Fibroblast of skin of scalp (primary cell): ENCODE measurements around the gene RNF182.
"Not testable (repeated sequence)": the region's sequence is repeated elsewhere in the genome, so short reads cannot be mapped to it uniquely, and the experiment has no call there.

Experiments used
- DNase-seq: peaks from one replicate; pipeline ENCODE4 v3.0.0-alpha.2; 2013

Gene RNF182

DNA sequence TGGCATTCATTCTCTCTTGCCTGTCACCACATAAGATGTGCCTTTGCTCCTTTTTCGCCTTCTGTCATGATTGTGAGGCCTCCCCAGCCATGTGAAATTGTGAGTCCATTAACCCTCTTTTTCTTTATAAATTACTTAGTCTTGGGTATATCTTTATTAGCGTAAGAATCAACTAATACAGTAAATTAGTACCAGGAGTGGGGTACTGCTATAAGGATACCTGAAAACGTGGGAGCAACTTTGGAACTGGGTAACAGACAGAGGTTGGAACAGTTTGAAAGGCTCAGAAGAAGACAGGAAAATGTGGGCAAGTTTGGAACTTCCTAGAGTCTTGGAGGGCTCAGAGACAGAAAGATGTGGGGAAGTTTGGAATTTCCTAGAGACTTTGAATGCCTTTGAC is 46.6 kb downstream of the RNF182 start:
- no peak for DNase-seq

DNA sequence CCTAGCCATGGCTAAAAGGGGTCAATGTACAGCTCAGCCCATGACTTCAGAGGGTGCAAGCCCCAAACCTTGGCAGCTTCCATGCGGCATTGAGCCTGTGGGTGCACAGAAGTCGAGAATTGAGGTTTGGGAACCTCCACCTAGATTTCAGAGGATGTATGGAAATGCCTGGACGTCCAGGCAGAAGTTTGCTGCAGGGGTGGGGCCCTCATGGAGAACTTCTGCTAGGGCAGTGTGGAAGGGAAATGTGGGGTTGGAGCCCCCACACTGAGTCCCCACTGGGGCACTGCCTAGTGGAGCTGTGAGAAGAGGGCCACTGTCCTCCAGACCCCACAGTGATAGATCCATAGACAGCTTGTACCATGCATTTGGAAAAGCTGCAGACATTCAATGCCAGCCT is 47.9 kb downstream of the RNF182 start:
- not testable (repeated sequence) for DNase-seq

GRCh38 chr6:13973422-13973821 is 48.7 kb downstream of the RNF182 start:
- DNase-seq = not testable (repeated sequence)

GRCh38 chr6:13978102-13978640 is 53.4 kb downstream of the RNF182 start:
- DNase-seq = no peak

GRCh38 chr6:13978787-13979186 is 54.0 kb downstream of the RNF182 start:
- no peak for DNase-seq

GRCh38 chr6:13979284-13980171 is 54.8 kb downstream of the RNF182 start:
- DNase-seq = no peak

- no peak for DNase-seq
Measured at GRCh38 chr6:13980534-13980933, 55.8 kb downstream of the RNF182 start.

GRCh38 chr6:13985663-13986325 is 61.0 kb downstream of the RNF182 start:
- no peak for DNase-seq

- DNase-seq = no peak
Measured at GRCh38 chr6:13986700-13987399, 62.1 kb downstream of the RNF182 start.

DNA sequence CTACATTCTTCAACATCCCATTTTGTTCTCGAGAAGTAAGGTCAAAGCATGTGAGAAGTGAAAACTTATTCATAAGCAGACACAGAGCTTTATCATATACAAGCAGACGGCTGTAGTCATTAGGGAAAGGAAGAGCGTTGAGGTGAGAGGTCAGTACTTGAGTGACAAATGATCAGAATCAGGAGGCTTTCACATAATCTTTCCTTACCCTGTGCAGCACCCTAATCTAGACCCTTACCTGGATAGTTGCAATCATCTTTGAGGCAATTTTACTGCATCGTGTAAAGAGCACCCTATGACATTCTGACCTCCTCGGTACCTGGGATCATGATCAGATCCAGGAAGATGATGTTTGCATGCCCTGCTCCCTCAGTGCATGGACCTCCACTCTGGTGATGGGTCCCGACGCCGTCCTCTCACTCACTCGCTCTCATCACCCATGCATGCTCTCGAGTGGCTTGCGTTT is 62.7 kb downstream of the RNF182 start:
- no peak for DNase-seq

- DNase-seq = no peak
Measured at GRCh38 chr6:13988049-13988738, 63.4 kb downstream of the RNF182 start.

DNA sequence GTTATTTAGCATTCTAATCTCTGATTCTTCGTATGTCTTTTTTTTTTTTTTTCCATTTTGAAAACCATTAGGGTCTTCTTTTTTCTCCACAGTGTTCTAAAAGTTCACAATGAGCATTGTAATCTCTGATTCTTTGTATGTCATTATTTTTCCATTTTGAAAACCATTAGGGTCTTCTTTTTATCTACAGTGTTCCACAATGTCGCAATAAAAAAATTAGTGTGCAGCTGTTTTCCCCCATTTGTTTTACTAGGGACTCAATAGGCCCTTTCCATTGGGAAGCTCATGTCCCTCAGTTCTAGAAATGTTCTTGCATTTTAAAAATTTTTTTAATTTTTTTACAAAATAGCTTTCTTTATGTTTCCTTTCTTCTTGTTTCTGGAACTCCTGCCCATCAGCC is 64.2 kb downstream of the RNF182 start:
- no peak for DNase-seq

DNA sequence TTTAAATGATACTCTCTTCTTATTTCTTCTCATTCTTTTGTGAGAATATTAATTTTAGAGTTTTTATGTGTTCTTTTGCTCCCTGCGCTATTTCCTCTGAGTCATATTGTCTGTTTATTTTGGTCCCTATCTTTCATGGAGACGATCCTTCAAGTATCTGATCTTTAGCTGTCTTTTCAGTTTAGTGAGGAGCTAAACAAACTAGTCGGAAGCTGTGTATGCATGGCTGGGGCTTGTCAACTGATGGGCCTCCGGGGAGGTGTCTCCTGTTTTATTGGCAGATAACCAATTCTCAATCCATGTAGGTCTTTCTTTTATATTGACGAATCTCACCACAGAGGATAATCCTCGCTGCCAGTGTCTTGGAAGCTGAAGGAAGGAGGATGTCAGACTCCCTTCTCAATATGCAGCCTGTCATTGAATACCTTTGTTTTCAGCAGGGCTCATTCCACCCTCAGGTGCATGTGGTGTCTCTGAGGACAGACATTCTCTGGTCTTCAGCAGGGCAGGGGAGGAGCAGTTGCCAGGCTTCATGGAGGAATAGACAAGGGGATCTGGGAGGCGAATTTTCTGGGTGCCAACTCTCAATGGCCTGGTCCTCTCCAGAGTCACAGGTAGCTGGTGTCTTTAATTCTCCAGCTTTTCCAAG is 64.9 kb downstream of the RNF182 start:
- no peak for DNase-seq

GRCh38 chr6:13990796-13991195 is 66.0 kb downstream of the RNF182 start:
- no peak for DNase-seq

GRCh38 chr6:13991393-13991792 is 66.6 kb downstream of the RNF182 start:
- no peak for DNase-seq

- DNase-seq = peak; percentile 71
Measured at GRCh38 chr6:13992417-13993055, 67.8 kb downstream of the RNF182 start.

DNA sequence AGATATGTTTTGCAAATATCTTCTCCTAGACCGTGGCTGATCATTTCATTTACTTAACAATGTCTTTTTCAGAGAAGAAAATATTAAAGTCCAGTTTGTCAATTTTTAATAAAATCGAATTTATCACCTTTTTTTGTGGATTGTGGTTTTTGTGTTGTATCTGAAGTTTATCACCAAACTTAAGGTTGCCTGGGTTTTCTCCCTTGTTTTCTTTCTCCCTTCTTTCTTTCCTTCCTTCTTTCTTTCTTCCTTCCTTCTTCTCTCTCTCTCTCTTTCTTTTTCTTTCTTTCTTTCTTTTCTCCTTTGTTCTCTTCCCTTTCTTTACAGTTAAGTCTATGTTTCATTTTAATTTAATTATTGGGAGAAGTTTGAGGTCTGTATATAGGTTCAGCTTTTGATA is 68.7 kb downstream of the RNF182 start:
- no peak for DNase-seq

- no peak for DNase-seq
Measured at GRCh38 chr6:13998356-13998755, 73.6 kb downstream of the RNF182 start.

DNA sequence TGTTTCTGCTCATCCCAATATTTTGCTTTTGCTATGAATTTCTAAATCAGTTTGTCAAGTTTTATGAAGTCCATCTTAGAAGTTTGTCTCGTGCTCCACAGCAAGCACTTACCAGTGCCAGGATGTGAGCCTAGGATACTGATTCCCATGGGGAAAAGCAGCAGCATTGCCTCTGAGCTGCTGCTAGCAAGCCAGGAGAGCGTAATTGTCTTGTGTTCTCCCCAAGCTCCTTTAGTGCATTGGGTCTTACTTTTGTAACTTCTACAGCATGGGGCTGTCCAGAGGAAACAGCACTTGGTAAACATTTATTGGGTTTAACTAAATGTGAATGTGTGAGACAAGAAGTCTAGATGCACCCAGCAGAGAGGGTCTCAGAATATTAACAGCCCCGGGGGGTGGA is 76.1 kb downstream of the RNF182 start:
- DNase-seq = peak; percentile 46

DNA sequence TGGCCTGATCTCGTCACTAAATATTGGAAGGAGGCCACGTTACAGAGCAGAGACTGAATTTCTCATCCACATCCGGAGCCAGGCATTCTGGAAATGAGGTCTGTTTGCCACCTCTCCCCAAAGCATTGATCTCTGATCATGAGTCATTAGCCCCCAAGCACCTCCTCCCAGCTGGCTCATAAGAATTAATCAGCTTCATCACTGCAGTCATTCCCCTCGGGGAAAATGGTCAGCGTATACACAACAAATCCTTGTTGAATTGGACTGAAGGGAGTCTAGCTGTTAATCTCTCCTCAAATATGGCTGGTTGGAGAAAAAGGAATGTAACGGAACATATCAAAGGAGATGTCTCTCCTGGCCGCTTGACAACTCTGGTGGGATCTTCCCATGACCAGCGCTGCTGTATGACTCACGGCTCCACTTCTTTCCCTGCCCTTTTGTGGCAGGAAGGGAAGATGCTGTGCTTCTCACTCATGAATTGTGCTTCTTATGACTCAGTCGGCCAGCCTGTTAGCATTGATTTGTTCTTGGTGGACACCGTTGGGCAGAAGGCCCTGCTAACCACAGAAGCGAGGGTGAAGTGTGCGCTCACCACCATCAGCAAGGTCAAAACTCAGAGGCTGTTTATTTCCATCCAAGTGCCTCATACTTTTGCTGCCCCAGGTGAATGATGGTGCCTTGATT is 76.7 kb downstream of the RNF182 start:
- DNase-seq = peak; percentile 99
